ENCODE results near the gene LAMC2. TPM values are rescaled to one million over a fixed set of nuclear protein-coding genes. Genes with fewer than 3 reads are reported as not detected.

The LAMC2 gene
- total and polyA plus RNA-seq, 10 of the 15 experiments (the other 5 are each of a cell fraction or from before 2014, with no cell fraction given): 0.27 to 1.5 (median 0.92) TPM

DNA sequence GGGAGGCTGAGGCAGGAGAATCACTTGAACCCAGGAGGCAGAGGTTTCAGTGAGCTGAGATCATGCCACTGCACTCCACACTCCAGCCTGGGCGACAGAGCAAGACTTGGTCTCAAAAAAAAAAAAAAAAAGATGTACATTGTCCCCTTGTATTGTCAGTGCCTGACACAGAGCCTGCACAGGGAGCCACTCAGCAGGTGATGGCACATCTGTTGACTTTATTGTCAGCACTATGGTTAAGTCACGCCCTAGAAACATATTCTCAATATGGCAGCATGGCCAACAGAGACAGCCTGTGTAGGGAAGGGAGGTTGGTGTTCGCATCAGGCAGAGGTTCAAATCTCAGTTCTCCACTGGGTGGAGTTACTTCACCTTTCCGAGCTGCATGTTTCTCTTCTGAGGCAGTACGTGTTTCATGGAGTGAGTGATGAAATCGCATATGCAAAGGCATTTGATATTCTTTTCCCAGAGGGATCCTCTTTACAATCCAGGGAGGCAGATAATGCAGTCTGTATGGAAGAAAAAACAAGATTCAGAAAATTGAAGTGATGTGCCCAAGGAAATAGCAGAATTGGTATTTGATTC is 20.6 kb downstream of the LAMC2 start:
- SMC1A ChIA-PET (ENCODE audit: uncharacterized antibody, unreplicated experiment): interaction anchor here (0.6 to 2.4 kb wide), 5 partner anchors 22 to 76 kb away, joined by 3 to 7 read pairs (median 3); no protein-coding TSS in a partner anchor
- H2AFZ ChIP-seq (ENCODE audit: control insufficient read depth, low read depth, low read length): no peak overlapping the region
- no peak for FAIRE-seq

More for the DNA sequence above, 20.6 kb downstream of the LAMC2 start:
- H3K4me3 ChIP-seq: no peak overlapping the region
- CTCF ChIA-PET: interaction anchor here (0.6 to 2.4 kb wide), 2 partner anchors 128 to 244 kb away, joined by 3 to 7 read pairs; no protein-coding TSS in a partner anchor
- H3K9ac ChIP-seq (ENCODE audit: control insufficient read depth, insufficient read depth, low read length): no peak overlapping the region
- RAD21 ChIA-PET (ENCODE audit: unreplicated experiment): no interaction called here
- POLR2A ChIA-PET: interaction anchor here (0.7 to 1.5 kb wide), 2 partner anchors 11 to 393 kb away, joined by 3 to 6 read pairs; no protein-coding TSS in a partner anchor
- no peak overlapping the region for H3K27ac ChIP-seq (ENCODE audit: control insufficient read depth, insufficient read depth)
- H3K4me1 ChIP-seq (ENCODE audit: control insufficient read depth, insufficient read depth, low read length): no peaks in the 10 kb centered on the region
- no peaks in the 10 kb centered on the region for H4K20me1 ChIP-seq (ENCODE audit: control insufficient read depth, insufficient read depth)
- no peaks in the 10 kb centered on the region for H3K79me2 ChIP-seq (ENCODE audit: control insufficient read depth, insufficient read depth, low read length)
- H3K36me3 ChIP-seq (ENCODE audit: control insufficient read depth in 2 of 2, insufficient read depth in 2 of 2, low read length in 1 of 2): no peaks in the 10 kb centered on the region
- DNase-seq (ENCODE audit: low read depth, low spot score): no peak
- no TSS peak for BruUV-seq (replicated peaks)
- in situ Hi-C loops (cut with MboI) (no loop called here), intact Hi-C loops (cut with micrococcal nuclease; ENCODE audit: unreplicated experiment) (no loop called here)
- ATAC-seq: no peak
- no peaks in the 10 kb centered on the region for H3K27me3 ChIP-seq (replicated peaks in 1 of 2; ENCODE audit: control insufficient read depth in 2 of 2, insufficient read depth in 2 of 2, low read length in 1 of 2)
- H3K4me2 ChIP-seq (ENCODE audit: control insufficient read depth, insufficient read depth): no peak overlapping the region
- no peak for TF ChIP-seq SIN3A (IDR thresholded peaks at IDR 0.05; ENCODE audit: low read depth, low read length)
- TF ChIP-seq, protein P1, sequence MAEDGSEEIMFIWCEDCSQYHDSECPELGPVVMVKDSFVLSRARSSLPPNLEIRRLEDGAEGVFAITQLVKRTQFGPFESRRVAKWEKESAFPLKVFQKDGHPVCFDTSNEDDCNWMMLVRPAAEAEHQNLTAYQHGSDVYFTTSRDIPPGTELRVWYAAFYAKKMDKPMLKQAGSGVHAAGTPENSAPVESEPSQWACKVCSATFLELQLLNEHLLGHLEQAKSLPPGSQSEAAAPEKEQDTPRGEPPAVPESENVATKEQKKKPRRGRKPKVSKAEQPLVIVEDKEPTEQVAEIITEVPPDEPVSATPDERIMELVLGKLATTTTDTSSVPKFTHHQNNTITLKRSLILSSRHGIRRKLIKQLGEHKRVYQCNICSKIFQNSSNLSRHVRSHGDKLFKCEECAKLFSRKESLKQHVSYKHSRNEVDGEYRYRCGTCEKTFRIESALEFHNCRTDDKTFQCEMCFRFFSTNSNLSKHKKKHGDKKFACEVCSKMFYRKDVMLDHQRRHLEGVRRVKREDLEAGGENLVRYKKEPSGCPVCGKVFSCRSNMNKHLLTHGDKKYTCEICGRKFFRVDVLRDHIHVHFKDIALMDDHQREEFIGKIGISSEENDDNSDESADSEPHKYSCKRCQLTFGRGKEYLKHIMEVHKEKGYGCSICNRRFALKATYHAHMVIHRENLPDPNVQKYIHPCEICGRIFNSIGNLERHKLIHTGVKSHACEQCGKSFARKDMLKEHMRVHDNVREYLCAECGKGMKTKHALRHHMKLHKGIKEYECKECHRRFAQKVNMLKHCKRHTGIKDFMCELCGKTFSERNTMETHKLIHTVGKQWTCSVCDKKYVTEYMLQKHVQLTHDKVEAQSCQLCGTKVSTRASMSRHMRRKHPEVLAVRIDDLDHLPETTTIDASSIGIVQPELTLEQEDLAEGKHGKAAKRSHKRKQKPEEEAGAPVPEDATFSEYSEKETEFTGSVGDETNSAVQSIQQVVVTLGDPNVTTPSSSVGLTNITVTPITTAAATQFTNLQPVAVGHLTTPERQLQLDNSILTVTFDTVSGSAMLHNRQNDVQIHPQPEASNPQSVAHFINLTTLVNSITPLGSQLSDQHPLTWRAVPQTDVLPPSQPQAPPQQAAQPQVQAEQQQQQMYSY (CRISPR knock-in tag; IDR thresholded peaks at IDR 0.05): no peak
- TF ChIP-seq NBN (IDR thresholded peaks at IDR 0.05): no peak
- TF ChIP-seq, protein P2, sequence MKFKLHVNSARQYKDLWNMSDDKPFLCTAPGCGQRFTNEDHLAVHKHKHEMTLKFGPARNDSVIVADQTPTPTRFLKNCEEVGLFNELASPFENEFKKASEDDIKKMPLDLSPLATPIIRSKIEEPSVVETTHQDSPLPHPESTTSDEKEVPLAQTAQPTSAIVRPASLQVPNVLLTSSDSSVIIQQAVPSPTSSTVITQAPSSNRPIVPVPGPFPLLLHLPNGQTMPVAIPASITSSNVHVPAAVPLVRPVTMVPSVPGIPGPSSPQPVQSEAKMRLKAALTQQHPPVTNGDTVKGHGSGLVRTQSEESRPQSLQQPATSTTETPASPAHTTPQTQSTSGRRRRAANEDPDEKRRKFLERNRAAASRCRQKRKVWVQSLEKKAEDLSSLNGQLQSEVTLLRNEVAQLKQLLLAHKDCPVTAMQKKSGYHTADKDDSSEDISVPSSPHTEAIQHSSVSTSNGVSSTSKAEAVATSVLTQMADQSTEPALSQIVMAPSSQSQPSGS (IDR thresholded peaks at IDR 0.05; ENCODE audit: low read length): no peak
- no peak for TF ChIP-seq SMC3 (IDR thresholded peaks at IDR 0.05; ENCODE audit: borderline replicate concordance, low read length)
- no peak for TF ChIP-seq NFIC (IDR thresholded peaks at IDR 0.05; ENCODE audit: low read depth, low read length)
- TF ChIP-seq CREM (IDR thresholded peaks at IDR 0.05; ENCODE audit: low read depth): no peak
- no peak for TF ChIP-seq POLR2AphosphoS2 (IDR thresholded peaks at IDR 0.05; ENCODE audit: low read depth, low read length)
- TF ChIP-seq ZZZ3 (IDR thresholded peaks at IDR 0.05; ENCODE audit: control insufficient read depth, insufficient read length, low read depth): no peak
- no peak for TF ChIP-seq FOXK2 (IDR thresholded peaks at IDR 0.05)
- no peak for TF ChIP-seq SP1 (IDR thresholded peaks at IDR 0.05; ENCODE audit: low read depth, low read length)
- TF ChIP-seq TCF7 (IDR thresholded peaks at IDR 0.05; ENCODE audit: borderline replicate concordance): no peak
- TF ChIP-seq ZNF24 (IDR thresholded peaks at IDR 0.05): no peak
- WGBS (ENCODE audit: insufficient coverage, insufficient replicate concordance, low lambda C conversion rate, missing lambda C conversion rate): 50% methylated on average over 6 of the region's 6 CpGs
- no peaks in the 10 kb centered on the region for H3K9me3 ChIP-seq (replicated peaks; ENCODE audit: control insufficient read depth, insufficient read depth, low read length)
